GM11168 (cell line): ENCODE data around the gene CDH22.

Source experiments
- in situ Hi-C: fragments of 300-500 bp; cut with MboI; formaldehyde crosslinking; loops from one replicate; pipeline ENCODE4 v1.12.0; 2022; ENCODE audit warnings: low sequenced_read_pairs; ENCODE audit not compliant: unreplicated experiment

Gene CDH22

GRCh38 chr20:46222521-46223007 lies 85.7 kb downstream of the CDH22 start:
- in situ Hi-C loops: no loop called here

- in situ Hi-C loops: no loop called here
These were observed 87.0 kb downstream of the CDH22 start for GRCh38 chr20:46221256-46221833.

GRCh38 chr20:46220455-46221207 lies 87.7 kb downstream of the CDH22 start:
- in situ Hi-C loops: no loop called here

GRCh38 chr20:46219920-46220319 lies 88.4 kb downstream of the CDH22 start:
- in situ Hi-C loops: no loop called here

- in situ Hi-C loops: no loop called here
These were observed 89.1 kb downstream of the CDH22 start for GRCh38 chr20:46219190-46219589.

DNA sequence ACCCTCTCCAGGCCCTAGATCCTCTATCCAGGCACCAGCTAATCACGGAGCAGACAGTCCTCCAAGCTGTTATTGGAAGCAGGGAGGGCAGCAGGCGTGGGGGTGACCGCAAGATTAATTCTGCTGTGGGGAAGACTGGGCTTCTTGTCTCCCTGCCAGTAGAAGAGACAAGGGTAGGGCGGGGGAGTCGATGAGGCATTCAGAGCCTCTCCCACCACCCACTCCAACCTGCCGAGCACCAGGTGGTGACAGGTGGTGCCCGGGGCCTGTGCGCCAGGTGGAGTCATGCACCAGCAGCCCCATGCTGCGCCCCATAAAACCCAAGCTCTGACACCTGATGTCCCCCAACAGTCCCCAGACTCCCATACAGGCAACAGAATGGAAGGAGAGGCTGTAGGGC lies 89.6 kb downstream of the CDH22 start:
- in situ Hi-C loops: no loop called here

DNA sequence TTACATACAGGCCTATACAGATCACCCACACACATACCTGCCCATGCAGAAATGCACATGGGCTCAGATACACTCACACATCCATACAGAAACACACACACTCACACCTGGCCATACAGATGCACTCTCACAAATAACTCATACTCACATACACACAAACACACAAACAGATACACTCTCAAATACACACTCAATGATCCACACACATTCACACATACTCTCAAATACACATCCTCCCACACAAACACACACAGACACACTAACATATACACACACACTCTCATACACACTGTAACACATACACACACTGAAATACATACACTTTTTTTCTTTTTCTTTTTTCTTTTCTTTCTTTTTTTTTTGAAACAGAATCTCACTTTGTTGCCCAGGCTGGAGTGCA lies 90.7 kb downstream of the CDH22 start:
- in situ Hi-C loops: no loop called here

DNA sequence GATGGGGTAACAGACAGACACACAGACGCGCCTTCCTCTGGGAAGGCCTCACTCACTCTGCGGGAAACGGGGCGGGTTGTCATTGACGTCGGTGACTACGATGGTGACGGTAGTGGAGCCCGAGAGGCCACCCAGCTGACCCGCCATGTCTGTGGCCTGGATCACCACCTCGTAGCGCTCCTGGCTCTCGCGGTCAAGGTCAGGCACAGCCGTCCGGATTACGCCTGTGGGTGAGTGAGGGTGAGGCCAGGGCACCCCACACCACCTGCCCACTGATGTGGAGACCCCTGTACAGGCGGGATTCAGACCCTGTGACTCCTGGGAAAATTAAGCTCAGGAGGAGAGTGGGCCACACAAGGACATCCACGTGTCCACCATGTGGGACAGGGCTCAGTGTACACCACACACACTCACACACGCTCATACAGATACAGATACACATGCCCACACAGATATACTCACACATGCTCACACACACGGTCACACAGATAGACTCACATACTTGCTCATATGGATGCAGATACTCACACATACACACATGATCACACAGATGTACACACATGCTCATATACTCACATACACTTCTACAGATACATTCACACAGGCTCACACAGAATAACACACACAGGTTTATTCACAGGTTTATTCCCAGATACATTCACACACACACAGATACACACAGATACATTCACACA lies 91.4 kb downstream of the CDH22 start:
- in situ Hi-C loops: no loop called here

- in situ Hi-C loops: no loop called here
These were observed 92.2 kb downstream of the CDH22 start for GRCh38 chr20:46215913-46216707.

- in situ Hi-C loops: no loop called here
These were observed 93.3 kb downstream of the CDH22 start for GRCh38 chr20:46214824-46215488.

DNA sequence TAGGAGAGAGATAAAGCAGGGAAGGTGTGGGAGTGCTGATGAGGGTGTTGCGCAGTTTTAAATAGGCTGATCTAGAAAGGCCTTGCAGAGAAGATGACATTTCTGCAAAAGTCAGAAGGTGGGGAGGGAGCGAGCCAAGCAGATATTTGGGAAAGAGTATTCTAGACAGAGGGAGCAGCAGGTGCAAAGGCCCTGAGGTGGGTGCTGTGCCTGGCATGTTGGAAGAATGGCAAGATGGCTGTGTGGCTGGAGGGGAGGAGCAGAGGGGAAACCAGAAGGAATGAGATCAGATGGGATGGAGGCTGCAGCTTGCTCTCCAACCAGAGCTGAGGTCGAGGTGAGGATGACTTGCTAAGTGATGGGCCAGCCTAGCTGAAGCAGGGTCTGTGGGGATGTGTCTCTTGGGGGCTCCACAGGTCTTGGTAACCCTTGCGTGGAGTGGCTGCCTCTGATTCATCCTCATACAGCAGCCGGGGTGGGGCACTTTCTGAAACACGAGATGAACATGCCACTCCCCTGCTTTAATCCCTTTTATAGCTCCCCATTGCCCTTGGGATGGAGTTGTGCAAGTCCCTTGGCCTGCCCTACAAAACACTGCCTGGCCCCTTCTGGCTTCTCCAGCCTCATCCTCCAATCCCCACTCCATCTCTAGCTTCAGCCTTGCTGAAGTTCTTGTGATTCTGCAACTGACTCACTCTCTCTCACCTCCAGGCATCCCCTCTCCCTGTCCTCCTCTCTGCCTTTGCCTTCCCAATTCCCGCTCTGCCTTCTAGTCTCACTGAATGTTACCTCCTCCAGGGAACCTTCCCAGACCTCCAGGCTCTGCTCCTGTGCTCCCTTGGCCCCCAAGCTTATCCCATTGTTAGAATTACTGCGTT lies 94.1 kb downstream of the CDH22 start:
- in situ Hi-C loops: no loop called here

GRCh38 chr20:46212876-46213275 lies 95.4 kb downstream of the CDH22 start:
- in situ Hi-C loops: no loop called here

- in situ Hi-C loops: no loop called here
These were observed 96.0 kb downstream of the CDH22 start for GRCh38 chr20:46212252-46212651.

- in situ Hi-C loops: no loop called here
These were observed 97.0 kb downstream of the CDH22 start for GRCh38 chr20:46211331-46211722.

- in situ Hi-C loops: no loop called here
These were observed 97.5 kb downstream of the CDH22 start for GRCh38 chr20:46210672-46211330.

GRCh38 chr20:46209930-46210671 lies 98.2 kb downstream of the CDH22 start:
- in situ Hi-C loops: no loop called here

- in situ Hi-C loops: no loop called here
These were observed 100.5 kb downstream of the CDH22 start for GRCh38 chr20:46207793-46208192.

- in situ Hi-C loops: no loop called here
These were observed 101.2 kb downstream of the CDH22 start for GRCh38 chr20:46206992-46207549.
